GM18517 (cell line): ENCODE data around the gene TSKS.
A peak's percentile ranks its signal among the peaks of the same experiment; 100 is the strongest.

Experiments used
- ATAC-seq: cut with Tn5 transposase; IDR thresholded peaks from one replicate; pipeline ENCODE4 v1.9.1; 2021; ENCODE audit warnings: mild to moderate bottlenecking, moderate library complexity; ENCODE audit not compliant: unreplicated experiment

TSKS gene

GRCh38 chr19:49767967-49768581 lies 5.0 kb upstream of the TSKS start:
- no peak for ATAC-seq

- ATAC-seq: no peak
These were observed 4.3 kb upstream of the TSKS start for GRCh38 chr19:49767381-49767780.

- no peak for ATAC-seq
These were observed 3.8 kb upstream of the TSKS start, which contains the start of gene AP2A1 for GRCh38 chr19:49766930-49767299. Gene AP2A1 (plus strand): TSS chr19:49767001. CDS start chr19:49767134, 133 bp downstream.

GRCh38 chr19:49766007-49766929 lies 3.2 kb upstream of the TSKS start:
- peak; percentile 95 for ATAC-seq

GRCh38 chr19:49764341-49764740 lies 1.2 kb upstream of the TSKS start:
- no peak for ATAC-seq

- ATAC-seq: no peak
These were observed 1.3 kb downstream of the TSKS start for GRCh38 chr19:49761625-49762311.

- no peak for ATAC-seq
These were observed 1.9 kb downstream of the TSKS start for GRCh38 chr19:49761249-49761624.

- no peak for ATAC-seq
These were observed 4.8 kb downstream of the TSKS start for GRCh38 chr19:49758292-49758691.

- no peak for ATAC-seq
These were observed 7.2 kb downstream of the TSKS start for GRCh38 chr19:49755956-49756355.

GRCh38 chr19:49752701-49753100 lies 10.4 kb downstream of the TSKS start:
- no peak for ATAC-seq

GRCh38 chr19:49749771-49750170 lies 13.3 kb downstream of the TSKS start:
- no peak for ATAC-seq

GRCh38 chr19:49749055-49749716 lies 13.9 kb downstream of the TSKS start:
- no peak for ATAC-seq

- ATAC-seq: no peak
These were observed 16.7 kb downstream of the TSKS start for GRCh38 chr19:49746206-49746958.

GRCh38 chr19:49744946-49745381 lies 18.1 kb downstream of the TSKS start:
- no peak for ATAC-seq

GRCh38 chr19:49741210-49741844 lies 21.8 kb downstream of the TSKS start:
- no peak for ATAC-seq

- ATAC-seq: no peak
These were observed 23.2 kb downstream of the TSKS start for GRCh38 chr19:49739933-49740332.

- no peak for ATAC-seq
These were observed 24.0 kb downstream of the TSKS start for GRCh38 chr19:49739098-49739497.

- ATAC-seq: no peak
These were observed 24.8 kb downstream of the TSKS start for GRCh38 chr19:49738268-49738667.

- no peak for ATAC-seq
These were observed 32.9 kb downstream of the TSKS start for GRCh38 chr19:49730166-49730565.
